ENCODE measurements around the gene GJA5.

DNA sequence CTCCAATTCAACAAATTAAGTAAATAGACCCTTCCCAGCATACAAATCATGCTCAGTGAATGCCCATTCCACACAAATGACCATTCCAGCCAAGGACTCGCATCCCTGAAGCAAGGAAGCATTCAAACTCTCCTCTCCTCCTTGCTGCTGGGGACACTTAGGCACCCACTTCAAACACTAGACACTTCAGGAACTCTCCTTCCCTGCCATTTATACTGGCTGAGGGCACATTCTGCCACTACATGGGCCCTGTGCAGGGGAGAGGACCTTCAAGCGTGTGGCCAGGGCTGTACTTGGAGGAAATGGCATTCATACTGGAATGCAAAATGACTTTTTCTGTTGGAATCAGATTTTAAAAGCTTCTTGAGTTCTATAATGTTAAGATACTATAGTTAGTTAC lies 22.3 kb downstream of the GJA5 start:
- TF ChIP-seq EZH2 (IDR thresholded peaks at IDR 0.05; ENCODE audit: insufficient read depth, poor library complexity, severe bottlenecking) (no peak), EZH2phosphoT487 (IDR thresholded peaks at IDR 0.05; ENCODE audit: insufficient read depth, low read depth) (no peak)

Data from GM23248 (cell line).